HG02970 (cell line): ENCODE results near the gene C5orf63.
"Not testable (repeated sequence)": the region's sequence is repeated elsewhere in the genome, so short reads cannot be mapped to it uniquely, and the experiment has no call there.

Source experiments
- ATAC-seq: cut with Tn5 transposase; IDR thresholded peaks from one replicate; pipeline ENCODE4 v1.9.1; 2021; ENCODE audit warnings: mild to moderate bottlenecking, moderate library complexity, moderate number of reproducible peaks; ENCODE audit not compliant: unreplicated experiment, low FRiP score

Gene C5orf63

DNA sequence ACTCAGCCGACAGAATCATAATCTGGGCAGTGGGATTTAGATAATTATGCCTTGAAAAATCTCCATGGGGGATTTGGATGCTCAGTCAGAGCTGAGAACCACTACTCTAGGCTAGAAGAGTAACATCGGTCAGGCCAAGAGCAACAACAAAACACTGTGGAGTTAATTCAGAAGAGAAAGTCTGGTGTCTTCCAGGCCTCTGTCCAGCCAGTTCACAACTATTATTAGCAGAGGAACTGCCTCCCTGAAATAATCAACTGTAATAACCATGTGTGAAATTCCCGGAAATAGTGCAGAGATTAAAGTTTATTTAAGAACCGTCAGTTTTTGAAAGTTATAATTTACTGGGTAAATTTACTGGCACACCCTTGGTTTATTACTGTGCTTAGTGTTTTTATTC, 34.8 kb downstream of the C5orf63 start:
- ATAC-seq, result no peak

DNA sequence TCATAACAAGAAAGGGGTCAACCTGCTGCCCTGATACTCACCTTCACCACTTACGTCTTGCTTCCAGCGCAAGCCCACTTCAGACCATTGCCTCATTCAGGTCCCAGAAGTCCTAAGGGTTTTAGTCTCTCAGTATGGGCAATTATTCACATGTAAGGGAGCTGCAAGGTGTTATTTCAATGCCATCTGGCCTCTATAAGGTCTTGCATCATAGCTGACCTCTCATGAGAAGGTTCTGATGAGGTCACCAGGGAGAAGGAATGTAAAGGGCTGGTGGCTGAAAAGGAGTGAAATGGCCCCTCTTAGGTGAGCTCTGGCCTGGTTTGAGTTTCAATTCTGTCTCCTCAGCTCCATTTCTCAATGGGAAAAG, 41.5 kb downstream of the C5orf63 start:
- no peak for ATAC-seq

DNA sequence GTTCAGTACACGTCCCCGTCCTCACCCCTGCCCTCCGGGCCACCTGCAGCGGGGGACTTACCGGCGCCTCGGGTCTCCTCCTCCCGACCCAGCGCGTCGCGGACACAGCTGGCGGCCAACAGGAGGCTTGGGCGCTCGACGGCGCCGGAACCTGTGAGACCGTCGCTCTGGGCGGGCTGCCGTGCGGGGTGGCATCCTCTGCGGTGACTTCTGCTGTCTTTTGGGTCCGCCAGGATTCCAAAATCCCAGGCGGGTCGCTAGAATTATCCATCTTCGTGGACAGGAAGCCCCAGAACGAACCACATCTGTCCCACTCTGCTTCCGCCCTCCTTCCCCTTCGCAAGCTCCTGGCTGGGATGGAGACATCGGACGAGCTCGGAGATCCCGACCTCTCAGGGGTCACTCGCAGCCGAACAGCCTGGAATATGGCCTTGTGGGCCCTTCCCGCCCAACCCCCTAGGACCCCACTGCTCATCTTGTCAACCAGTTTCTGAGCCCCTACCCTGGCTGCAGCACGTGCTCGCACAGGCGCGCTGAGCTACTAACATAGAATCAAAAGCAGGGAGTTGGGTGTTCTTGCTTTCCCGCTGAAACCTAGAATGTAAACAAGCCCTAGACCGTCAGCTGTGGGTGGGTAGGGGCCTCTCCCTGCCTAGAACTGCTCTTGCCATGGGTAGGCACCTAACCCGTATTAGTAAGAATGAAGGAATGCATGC, 42.0 kb downstream of the C5orf63 start:
- peak; percentile 15 for ATAC-seq

DNA sequence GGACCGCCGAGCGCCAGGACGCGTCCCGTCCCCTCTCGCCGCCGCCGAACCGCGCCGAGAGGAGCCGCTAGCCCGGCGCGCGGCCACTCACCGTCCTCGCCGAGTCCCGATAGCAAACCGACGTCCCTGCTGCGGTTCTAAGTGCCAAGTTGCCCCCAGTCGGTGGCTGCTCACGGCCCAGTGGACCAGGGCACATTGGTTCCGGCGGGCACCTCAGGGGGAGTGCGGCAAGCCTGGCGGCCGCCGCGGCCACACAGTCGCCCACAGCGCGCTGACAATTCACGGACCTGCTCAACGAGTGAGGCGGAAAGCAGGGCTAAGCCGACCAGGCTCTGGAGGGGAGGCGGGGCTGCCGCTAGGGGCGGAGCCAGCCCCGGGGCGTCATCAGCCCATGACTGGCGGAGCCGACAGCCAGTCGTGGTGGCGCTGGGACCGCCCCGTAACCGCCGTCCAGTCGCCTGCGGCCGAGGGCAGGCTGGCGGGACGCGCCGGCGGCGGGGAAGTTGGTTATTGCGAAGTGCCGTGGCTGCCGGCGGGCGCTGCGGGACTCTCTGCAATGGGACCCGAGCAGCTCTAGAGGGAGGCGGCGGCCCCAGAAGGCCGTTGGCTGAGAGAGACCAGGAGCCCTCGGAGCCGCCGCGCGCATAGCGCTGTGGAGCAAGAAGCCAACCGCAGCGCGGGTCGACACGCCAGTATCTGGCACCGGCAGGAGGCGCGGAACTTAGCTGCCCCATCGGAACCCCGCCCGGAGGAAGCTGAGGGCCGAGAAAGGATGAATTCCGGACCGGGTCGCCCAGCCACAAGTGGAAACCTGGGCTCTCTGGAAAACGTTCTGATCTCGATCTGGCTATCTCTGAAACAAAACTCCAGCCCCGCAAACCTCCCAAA, 42.8 kb downstream of the C5orf63 start, which contains the start of gene MARCHF3:
TSS of gene MARCHF3 (minus strand) at position 300 of the 888 bp plus-strand sequence. CDS start 112,387 bp downstream, outside the sequence.
- ATAC-seq, result peak; percentile 94

DNA sequence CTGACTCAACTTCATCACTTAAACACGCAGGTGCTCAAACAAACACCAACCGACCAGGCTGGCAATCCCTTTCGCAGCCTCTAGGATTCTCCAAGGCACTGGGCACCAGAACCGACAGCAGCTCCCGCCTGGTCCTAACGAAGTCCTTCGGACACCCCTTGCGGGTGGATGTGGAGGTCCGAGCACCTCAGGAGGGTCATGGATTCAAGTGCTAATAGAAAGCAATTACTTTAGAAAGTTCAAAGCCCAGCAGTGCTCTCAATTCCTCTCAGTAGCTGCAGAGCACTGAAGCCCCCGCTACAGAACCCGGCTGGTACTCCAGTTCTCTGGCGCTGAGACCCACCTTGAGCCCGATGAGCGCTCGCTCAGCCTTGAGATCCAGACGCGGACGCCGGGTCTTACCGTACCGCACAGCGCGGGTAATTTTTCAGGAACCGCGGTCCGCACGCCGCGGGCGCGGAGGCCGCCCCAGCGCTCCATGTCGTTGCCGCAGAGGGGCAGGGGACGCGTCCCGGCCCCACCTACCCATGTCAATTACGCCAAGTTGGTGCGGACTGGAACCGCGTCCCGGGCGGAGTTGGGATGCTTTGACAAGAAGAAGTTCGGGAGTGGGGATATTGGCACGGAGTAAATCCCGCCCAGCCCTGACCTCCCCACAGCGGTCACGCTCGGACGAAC, 43.6 kb downstream of the C5orf63 start:
- ATAC-seq, result peak; percentile 0

DNA sequence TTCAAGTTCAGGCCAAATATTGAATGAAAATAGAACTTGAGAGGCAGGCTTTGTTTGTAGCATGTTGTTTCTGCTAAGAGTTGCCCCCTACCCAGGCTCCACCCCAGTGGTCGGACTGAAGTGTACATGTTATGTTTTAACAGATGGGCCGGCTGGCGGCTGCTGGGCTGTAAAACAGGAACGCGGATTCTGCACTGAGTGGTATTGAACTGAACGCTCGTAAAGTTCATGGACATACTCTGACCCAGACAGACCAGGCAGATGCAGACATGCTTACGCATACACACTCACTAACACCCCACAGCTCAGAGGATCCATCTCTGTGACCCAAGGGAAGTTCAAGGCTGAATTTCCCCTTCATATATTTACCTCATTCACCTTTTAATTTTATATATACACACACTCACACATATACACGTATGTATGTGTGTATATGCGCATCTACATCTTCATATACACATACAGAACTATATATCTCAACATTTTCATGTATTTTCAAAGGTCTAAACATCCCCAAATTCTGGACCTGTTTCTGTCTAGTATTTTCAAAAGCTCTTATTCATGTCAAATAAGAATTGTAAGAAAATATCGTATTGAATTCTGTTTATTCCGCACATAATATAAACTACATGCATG, 44.4 kb downstream of the C5orf63 start:
- no peak for ATAC-seq

DNA sequence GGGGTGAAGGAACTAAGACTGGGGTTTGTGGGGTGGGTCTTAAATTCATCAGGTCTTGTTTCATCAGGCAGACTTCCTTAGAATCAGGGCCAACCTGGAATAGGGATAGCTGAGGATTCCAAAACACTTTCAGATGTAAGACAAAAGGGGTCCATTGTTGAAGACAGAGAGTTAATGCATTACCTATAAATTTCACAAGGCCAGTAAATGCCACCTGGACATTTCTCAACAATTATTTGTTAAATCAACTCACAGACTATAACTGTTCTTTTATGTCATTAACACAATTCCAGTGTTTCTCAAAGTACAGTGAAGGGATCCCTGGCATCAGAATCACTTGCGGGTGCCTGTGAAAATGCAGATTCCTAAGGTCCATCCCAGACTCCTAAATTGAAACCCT, 45.8 kb downstream of the C5orf63 start:
- no peak for ATAC-seq

DNA sequence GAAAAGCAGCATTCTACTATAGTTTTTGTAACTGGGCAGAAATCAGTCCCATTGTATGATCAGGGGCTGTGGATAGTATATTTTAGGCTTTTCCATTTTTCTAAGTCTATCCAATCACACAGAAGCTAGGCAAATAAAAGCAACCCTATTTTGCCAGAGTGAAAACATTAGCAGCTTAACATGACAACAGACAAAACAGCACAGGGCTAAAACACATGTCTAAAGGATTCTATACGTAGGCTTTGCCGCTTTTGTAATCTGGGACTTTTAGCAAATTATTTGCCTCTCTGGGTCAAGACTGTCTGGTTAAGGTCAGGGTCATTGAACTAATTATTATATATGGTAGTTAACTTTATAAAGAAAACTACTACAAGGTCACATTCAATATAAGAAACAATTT, 47.1 kb downstream of the C5orf63 start:
- ATAC-seq, result no peak

DNA sequence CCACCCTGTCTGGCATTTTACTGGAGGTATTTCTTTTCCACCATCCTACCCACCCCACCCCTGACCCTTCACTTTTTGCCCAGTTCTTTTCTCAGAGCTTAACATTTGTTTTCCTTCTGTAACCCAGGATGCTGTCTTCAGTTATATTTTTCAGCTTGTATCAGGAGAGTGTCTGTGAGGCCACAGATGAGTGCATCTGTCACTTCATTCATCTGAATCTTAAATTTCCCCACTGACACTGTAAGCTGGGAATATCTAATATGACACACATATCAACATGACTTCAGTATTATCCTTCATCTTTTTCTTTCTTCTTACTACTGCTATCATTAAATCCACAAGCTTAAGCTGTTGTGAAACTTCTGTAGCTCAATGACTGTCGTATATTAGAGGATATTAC, 47.8 kb downstream of the C5orf63 start:
- no peak for ATAC-seq

DNA sequence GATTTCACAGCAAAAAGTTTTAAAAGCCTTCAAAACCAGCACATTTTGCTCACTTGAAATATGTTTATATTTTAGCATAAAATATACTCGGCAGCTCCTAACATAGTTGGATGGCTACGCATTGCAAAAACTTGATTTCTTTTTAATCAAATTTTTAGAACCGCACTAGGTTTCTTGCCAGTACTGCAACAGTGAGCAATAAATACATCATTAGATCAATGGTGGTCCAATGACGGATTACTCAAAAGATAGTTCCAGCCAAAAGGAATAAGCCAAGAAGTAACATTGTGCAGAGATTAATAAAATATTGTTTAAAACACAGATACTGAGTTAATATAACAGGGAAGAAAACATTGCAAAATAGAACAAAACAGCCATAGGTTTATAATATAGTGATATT, 48.5 kb downstream of the C5orf63 start:
- no peak for ATAC-seq

DNA sequence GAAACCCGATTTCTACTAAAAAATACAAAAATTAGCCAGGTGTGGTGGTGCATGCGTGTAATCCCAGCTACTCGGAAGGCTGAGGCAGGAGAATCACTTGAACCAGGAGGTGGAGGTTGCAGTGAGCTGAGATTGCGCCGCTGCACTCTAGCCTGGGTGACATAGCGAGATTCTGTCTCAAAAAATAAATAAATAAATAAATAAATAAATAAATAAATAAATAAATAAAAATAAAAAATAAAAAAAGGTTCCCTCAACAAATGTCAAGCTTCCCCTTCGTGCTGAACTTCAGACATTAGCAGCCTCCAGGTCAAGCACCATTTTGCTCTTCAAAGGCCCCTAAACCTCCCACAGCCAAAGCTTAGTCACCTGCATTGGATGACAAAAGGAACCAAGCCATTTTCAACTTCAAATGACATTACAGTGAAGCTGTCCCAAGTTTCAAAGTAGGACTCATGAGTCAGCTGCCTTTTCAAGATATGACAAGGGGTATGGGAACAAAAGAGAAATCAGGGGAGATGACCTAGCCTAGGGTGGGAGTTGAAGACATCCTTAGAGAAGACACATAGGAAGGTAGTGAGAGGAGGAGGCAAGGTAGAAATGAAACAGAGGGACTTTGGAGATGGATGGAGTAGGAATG, 49.6 kb downstream of the C5orf63 start:
- not testable (repeated sequence) for ATAC-seq

DNA sequence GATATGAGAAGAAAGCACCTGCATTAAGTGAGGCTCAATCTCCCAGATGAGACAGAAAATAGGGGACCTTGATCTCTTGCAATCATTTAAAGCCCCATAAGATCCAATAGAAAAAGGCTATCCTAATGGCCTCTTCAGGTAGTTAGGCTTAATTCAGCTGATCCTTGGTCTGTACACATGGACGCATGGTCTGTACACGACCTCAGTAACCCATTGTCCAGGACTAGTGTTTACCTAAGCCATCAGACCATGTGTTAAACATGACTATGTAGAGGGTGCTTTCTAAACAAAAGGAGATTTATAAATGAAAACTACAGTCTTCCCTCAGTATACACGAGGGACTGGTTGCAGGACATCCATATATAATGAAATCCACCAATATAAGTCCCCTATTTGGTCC, 50.5 kb downstream of the C5orf63 start:
- no peak for ATAC-seq

DNA sequence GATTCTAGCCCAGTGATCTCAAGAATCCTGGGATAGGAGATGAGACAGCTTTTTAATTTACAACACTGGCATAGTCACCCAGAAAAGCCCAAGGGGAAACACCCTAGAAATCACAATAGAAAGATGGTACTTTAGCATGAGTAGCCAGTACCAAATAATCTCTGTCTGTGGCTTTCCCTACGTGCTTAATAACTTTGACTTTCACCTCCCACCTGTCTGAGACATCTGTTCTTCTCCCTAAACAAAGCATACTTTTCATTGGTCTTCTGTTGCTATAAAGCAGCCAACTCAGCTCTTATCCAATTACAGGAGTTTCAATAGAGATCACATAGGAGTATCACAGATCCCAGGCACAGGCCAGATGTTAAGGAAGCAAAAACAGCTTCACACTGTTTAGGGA, 53.4 kb downstream of the C5orf63 start:
- ATAC-seq, result no peak

DNA sequence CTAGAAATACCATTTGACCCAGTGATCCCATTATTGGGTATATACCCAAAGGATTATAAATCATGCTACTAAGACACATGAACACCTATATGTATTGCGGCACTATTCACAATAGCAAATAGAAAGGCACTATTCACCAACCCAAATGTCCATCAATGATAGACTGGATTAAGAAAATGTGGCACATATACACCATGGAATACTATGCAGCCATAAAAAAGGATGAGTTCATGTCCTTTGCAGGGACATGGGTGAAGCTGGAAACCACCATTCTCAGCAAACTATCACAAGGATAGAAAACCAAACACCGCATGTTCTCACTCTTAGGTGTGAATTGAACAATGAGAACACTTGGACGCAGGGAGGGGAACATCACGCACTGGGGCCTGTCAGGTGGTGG, 56.6 kb downstream of the C5orf63 start:
- not testable (repeated sequence) for ATAC-seq

DNA sequence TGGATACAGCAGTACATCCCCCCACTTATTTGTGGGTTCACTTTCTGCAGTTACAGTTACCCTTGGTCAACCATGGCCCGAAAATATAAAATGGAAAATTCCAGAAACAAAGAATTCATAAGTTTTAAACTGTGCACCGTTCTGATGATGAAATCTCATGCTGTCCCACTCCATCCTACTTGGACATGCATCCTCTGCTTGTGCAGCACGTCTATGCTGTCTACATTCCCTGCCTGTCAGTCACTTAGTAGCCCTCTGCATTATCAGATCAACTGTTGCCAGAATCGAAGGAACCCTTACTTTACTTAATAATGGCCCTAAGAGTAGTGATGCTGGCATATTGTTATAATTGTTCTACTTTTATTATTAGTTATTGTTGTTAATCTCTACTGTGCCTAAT, 57.6 kb downstream of the C5orf63 start:
- ATAC-seq, result no peak

DNA sequence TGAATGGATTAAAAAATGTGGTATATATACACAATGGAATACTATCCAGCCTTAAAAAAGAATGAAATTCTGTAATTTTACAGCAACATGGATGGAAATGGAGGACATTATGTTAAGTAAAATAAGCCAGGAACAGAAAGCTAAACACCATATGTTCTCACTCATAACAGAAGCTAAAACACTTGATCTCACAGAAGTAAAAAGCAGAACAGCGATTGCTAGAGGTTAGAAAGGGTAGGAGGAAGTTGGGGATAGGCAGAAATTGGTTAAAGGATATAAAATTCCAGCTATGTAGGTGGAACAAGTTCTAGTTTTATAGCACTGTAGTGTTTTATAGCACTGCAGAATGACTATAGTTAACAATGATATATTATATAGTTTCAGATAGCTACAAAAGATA, 58.7 kb downstream of the C5orf63 start:
- no peak for ATAC-seq

DNA sequence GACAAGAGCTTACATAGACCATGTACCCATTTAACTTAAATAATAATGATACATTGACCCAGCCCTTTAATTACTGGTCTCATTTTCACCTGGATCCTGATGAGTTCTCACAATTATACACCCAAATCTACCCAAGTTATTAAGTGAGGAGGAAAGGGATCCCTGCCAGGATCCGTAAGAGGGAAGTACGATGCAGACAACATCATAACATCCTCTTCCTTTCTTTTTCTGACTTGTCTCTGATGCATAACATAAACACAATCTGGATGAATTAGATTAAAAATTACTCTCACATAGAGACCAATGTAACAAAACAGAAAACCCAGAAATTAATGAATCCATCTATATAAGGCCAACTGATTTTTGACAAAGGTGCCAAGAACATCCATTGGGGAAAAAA, 59.9 kb downstream of the C5orf63 start:
- ATAC-seq, result no peak

DNA sequence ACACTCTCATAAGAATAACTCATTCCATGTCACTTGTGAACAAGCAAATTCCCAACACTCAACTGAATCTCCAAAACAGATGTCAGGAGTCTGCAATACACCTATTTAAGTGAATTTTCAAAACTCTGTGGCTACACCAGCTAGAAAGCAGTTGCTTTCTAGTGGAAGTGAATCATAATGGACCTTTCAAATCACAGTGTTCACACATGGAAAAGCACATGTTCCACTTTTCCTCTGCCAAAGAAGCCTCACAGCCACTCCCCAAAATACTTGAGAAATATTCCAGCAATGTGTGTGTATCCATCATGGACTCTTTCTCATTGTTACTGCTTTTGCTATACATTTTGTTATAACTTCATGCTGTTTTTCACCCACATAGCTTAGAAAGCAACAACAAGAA, 60.4 kb downstream of the C5orf63 start:
- no peak for ATAC-seq

DNA sequence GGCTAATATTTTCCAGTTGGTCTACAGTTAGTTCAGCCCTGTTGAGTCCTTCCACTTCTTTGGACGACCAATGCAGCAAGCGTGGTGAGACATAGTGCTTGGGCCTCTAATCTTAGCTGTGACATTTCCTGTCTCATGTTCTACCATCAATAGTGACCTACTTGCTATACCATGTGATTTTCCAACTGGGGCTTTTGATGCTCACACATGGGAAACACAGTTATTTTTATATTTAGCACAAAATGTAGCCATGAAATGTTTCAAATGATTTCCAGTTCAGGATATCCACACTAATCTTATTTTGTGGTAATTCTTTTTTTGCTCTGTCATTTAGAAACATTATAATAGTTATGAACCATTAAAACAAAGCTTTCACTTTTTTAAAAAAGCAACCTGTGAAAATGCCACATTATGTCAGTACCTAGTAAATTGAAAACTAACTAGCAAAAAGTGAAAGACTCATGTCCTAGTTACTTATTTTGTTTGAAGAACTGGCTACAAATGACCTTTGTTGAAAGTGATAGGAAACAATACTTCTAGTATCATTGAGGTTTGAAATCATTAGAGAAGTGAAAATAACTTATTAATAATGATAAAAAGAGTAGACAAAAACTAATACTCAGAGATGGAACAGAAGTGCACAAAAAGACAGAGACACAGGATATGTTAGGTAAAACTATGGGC, 61.2 kb downstream of the C5orf63 start:
- peak; percentile 66 for ATAC-seq

DNA sequence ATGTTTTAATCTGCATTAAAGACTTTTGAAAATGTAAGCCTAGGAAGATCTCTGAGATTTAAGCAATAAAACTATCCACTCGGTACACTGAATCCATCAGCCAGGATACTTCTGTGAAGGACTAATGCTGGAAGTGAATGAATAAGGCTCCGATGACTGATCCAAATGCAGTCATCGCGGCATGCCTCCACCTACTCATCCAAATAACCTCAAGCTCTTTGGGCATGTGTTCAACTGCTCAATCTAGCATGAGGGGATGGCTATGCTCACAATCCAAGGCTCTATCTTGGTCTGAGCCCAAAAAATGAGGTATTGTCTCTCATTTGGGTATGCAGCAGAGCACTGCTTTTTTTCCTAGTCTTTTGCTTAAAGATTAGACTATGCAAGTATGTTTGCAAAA, 62.1 kb downstream of the C5orf63 start:
- no peak for ATAC-seq
